Uterus (tissue), 4 donors: ENCODE measurements around the gene DCC. TPM values are rescaled to one million over a fixed set of nuclear protein-coding genes. Genes with fewer than 3 reads are reported as not detected.

Source experiments
- DNase-seq, 2 donors: peaks; one replicate each; pipeline ENCODE4 v3.0.0-alpha.2; 2019 to 2020
- H3K27ac ChIP-seq, 2 donors: fragments of 200-600 bp; sonication (generic); 1 replicate in 1 of 2; 2 replicates in 1 of 2; pipeline ENCODE4 v1.5.1; 2016 to 2018
- H3K27me3 ChIP-seq, 2 donors: fragments of 200-600 bp; sonication (generic); one replicate each; pipeline ENCODE4 v1.5.1; 2018 to 2019; ENCODE audit warnings: control low read depth in 1 of 2
- H3K36me3 ChIP-seq, 2 donors: fragments of 200-600 bp; sonication (generic); one replicate each; pipeline ENCODE4 v1.5.1; 2019; ENCODE audit warnings: control low read depth in 1 of 2
- H3K4me1 ChIP-seq, 2 donors: fragments of 200-600 bp; sonication (generic); one replicate each; pipeline ENCODE4 v1.5.1; 2018 to 2019; ENCODE audit warnings: control low read depth in 1 of 2
- H3K4me3 ChIP-seq, 2 donors: fragments of 200-600 bp; sonication (generic); 1 replicate in 1 of 2; 2 replicates in 1 of 2; pipeline ENCODE4 v1.5.1; 2018 to 2019; ENCODE audit warnings: mild to moderate bottlenecking in 1 of 2
- H3K9me3 ChIP-seq, 2 donors: fragments of 200-600 bp; sonication (generic); one replicate each; pipeline ENCODE4 v1.5.1; 2019; ENCODE audit warnings: control low read depth in 1 of 2
- CTCF ChIP-seq, 4 experiments: fragments of 200-600 bp in 2 of 4; fragments of 450-650 bp in 2 of 4; sonication (generic) in 2 of 4; IDR thresholded peaks; one replicate each; pipeline ENCODE4 v1.5.1; 2016 to 2019; ENCODE audit warnings: antibody characterized with exemption in 4 of 4, mild to moderate bottlenecking in 2 of 4, moderate library complexity in 1 of 4
- POLR2A ChIP-seq, 2 donors: fragments of 450-650 bp; IDR thresholded peaks; one replicate each; pipeline ENCODE4 v1.6.1; 2016; ENCODE audit warnings: antibody characterized with exemption in 2 of 2, mild to moderate bottlenecking in 1 of 2, moderate library complexity in 1 of 2
- intact Hi-C: fragments of 100-400 bp; cut with DNase I; formaldehyde crosslinking; loops from one replicate; pipeline ENCODE4 v1.15.1; 2023; ENCODE audit warnings: low total_unique reads
- total RNA-seq, 4 donors: library from RNA; depleted of rRNA in 3 of 4; stranded (reverse); fragments of >200 nt in 3 of 4; gene quantifications; one replicate each; pipeline versions ENCODE4 v1.1.0 to v1.2.4, GENCODE V29; 2014 to 2023
- donor health status: DM: yes; HTN: yes; CAD: no.

Gene DCC
- total RNA-seq, 4 donors from 2014 or later = 0.40 to 3.2 TPM; not detected in 2

GRCh38 chr18:52496426-52496825 lies 156.4 kb downstream of the DCC start:
- Histone ChIP-seq H3K36me3 (no peaks in the 10 kb centered on the region), H3K4me3 (no peak overlapping the region), H3K27ac (no peak overlapping the region), H3K4me1 (no peaks in the 10 kb centered on the region), H3K9me3 (peaks cover 0 to 2% of the 10 kb centered on the region in 2 donors), H3K27me3 (no peaks in the 10 kb centered on the region)
- TF ChIP-seq CTCF (IDR thresholded peaks at IDR 0.05) = no peak
- no peak for TF ChIP-seq POLR2A (IDR thresholded peaks at IDR 0.05)
- intact Hi-C loops = no loop called here
- DNase-seq = no peak

- H3K4me3 ChIP-seq = no peak overlapping the region
- intact Hi-C loops = no loop called here
- H3K4me1 ChIP-seq = no peaks in the 10 kb centered on the region
Measured at GRCh38 chr18:52499016-52499415, 159.0 kb downstream of the DCC start.

GRCh38 chr18:52499644-52500043 lies 159.6 kb downstream of the DCC start:
- TF ChIP-seq POLR2A (IDR thresholded peaks at IDR 0.05) (no peak), CTCF (IDR thresholded peaks at IDR 0.05) (no peak)
- Histone ChIP-seq H3K36me3 (no peaks in the 10 kb centered on the region), H3K4me1 (no peaks in the 10 kb centered on the region), H3K27me3 (no peaks in the 10 kb centered on the region), H3K9me3 (no peaks in the 10 kb centered on the region), H3K4me3 (no peak overlapping the region), H3K27ac (no peak overlapping the region)
- intact Hi-C loops = no loop called here
- no peak for DNase-seq

More at GRCh38 chr18:52499016-52499415, 159.0 kb downstream of the DCC start:
- Histone ChIP-seq H3K27me3 (no peaks in the 10 kb centered on the region), H3K36me3 (no peaks in the 10 kb centered on the region), H3K9me3 (no peaks in the 10 kb centered on the region), H3K27ac (no peak overlapping the region)
- DNase-seq = no peak
- no peak for TF ChIP-seq POLR2A (IDR thresholded peaks at IDR 0.05)
- no peak for TF ChIP-seq CTCF (IDR thresholded peaks at IDR 0.05)

GRCh38 chr18:52504589-52504988 lies 164.6 kb downstream of the DCC start:
- Histone ChIP-seq H3K27me3 (no peaks in the 10 kb centered on the region), H3K36me3 (no peaks in the 10 kb centered on the region), H3K4me3 (no peak overlapping the region), H3K4me1 (no peaks in the 10 kb centered on the region), H3K9me3 (no peaks in the 10 kb centered on the region), H3K27ac (no peak overlapping the region)
- no peak for DNase-seq
- TF ChIP-seq POLR2A (IDR thresholded peaks at IDR 0.05) (no peak), CTCF (IDR thresholded peaks at IDR 0.05) (no peak)
- intact Hi-C loops = no loop called here

GRCh38 chr18:52510139-52510538 lies 170.1 kb downstream of the DCC start:
- Histone ChIP-seq H3K9me3 (no peaks in the 10 kb centered on the region), H3K4me3 (no peak overlapping the region), H3K4me1 (no peaks in the 10 kb centered on the region), H3K36me3 (no peaks in the 10 kb centered on the region), H3K27ac (no peak overlapping the region), H3K27me3 (no peaks in the 10 kb centered on the region)
- TF ChIP-seq CTCF (IDR thresholded peaks at IDR 0.05) (no peak), POLR2A (IDR thresholded peaks at IDR 0.05) (no peak)
- DNase-seq = no peak
- intact Hi-C loops = no loop called here
